NCI-H524 treated with DMSO at 0.1 percent for 48 hours (cell line): ENCODE results near the gene DNAH10.

ENCODE experiments used
- DNase-seq: peaks from one replicate; lab custom pipeline; 2025; lab: John Stamatoyannopoulos, UW

Gene DNAH10

GRCh38 chr12:123761841-123762714, at the start of gene DNAH10:
DNAH10 (plus strand) TSS chr12:123762301; CDS start chr12:123762337, 36 bp downstream.
- DNase-seq: no peak

- DNase-seq: no peak
These were observed 49.3 kb upstream of the DNAH10 start for GRCh38 chr12:123712780-123713319.

GRCh38 chr12:123713398-123713797, 48.7 kb upstream of the DNAH10 start:
- no peak for DNase-seq

GRCh38 chr12:123713823-123714585, 48.1 kb upstream of the DNAH10 start:
- no peak for DNase-seq

- no peak for DNase-seq
These were observed 46.9 kb upstream of the DNAH10 start for GRCh38 chr12:123715195-123715594.

- DNase-seq: no peak
These were observed 44.8 kb upstream of the DNAH10 start for GRCh38 chr12:123717350-123717749.

GRCh38 chr12:123720141-123720814, 41.8 kb upstream of the DNAH10 start:
- DNase-seq: no peak

- no peak for DNase-seq
These were observed 40.9 kb upstream of the DNAH10 start for GRCh38 chr12:123721245-123721644.

GRCh38 chr12:123723011-123723410, 39.1 kb upstream of the DNAH10 start:
- no peak for DNase-seq

GRCh38 chr12:123723765-123724164, 38.3 kb upstream of the DNAH10 start:
- no peak for DNase-seq

- DNase-seq: no peak
These were observed 35.9 kb upstream of the DNAH10 start for GRCh38 chr12:123726244-123726643.

GRCh38 chr12:123726962-123727361, 35.1 kb upstream of the DNAH10 start:
- no peak for DNase-seq

- no peak for DNase-seq
These were observed 34.2 kb upstream of the DNAH10 start for GRCh38 chr12:123727878-123728277.

GRCh38 chr12:123731596-123731995, 30.5 kb upstream of the DNAH10 start:
- DNase-seq: no peak

GRCh38 chr12:123732251-123732650, 29.9 kb upstream of the DNAH10 start:
- DNase-seq: no peak

GRCh38 chr12:123733229-123733628, 28.9 kb upstream of the DNAH10 start:
- DNase-seq: no peak

- DNase-seq: no peak
These were observed 27.8 kb upstream of the DNAH10 start for GRCh38 chr12:123734268-123734667.

- DNase-seq: no peak
These were observed 20.0 kb upstream of the DNAH10 start for GRCh38 chr12:123741937-123742572.

- no peak for DNase-seq
These were observed 19.1 kb upstream of the DNAH10 start for GRCh38 chr12:123743002-123743401.

- DNase-seq: no peak
These were observed 17.3 kb upstream of the DNAH10 start for GRCh38 chr12:123744836-123745235.

- no peak for DNase-seq
These were observed 14.8 kb upstream of the DNAH10 start for GRCh38 chr12:123747309-123747708.

- DNase-seq: no peak
These were observed 13.9 kb upstream of the DNAH10 start for GRCh38 chr12:123748161-123748560.
